GM18909 (cell line): ENCODE results near the gene ISM1.
A peak's percentile ranks its signal among the peaks of the same experiment; 100 is the strongest.

Experiments
- ATAC-seq: cut with Tn5 transposase; IDR thresholded peaks from one replicate; pipeline ENCODE4 v1.9.1; 2021; ENCODE audit warnings: mild to moderate bottlenecking; ENCODE audit not compliant: unreplicated experiment, poor library complexity

The ISM1 gene

DNA sequence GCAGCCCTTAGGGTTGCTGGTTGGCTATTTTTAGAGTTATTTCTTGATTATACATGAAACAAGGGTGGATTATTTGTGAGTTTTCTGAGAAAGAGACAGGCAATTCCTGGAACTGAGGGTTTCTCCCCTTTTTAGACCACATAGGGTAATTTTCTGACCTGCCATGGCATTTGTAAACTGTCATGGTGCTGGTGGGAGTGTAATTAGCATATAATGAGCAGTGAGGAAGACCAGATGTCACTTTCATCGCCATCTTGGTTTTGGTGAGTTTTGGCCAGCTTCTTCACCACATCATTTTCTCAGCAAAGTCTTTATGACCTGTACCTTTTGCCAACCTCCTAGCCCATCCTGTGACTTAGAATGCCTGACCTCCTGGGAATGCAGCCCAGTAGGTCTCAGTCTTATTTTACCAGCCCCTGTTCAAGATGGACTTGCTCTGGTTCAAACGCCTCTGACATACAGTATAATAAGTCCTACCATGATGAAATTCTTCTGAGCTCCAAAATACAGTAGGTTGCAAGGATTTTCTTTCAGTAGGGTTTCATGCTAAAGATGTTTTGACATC lies 117.1 kb downstream of the ISM1 start:
- ATAC-seq, result no peak

DNA sequence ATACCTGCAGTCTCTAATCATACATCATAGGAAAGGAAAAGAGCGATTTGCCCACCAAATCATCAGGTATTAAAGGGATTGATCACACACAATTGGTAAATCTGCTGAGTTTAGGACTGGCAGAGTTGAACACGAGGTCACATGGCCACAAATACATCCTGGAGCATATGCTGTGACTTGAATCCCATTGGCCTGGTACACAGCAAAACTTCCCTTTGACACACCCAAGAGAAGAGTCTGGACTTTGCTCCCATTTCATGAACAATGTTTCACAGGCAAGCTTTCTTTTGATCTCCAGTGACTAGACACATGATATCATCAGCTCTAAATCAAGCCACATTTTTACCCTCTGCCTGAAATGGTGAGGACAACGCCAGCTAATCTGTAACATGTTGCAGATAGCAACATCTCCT lies 117.9 kb downstream of the ISM1 start:
- ATAC-seq, result no peak

DNA sequence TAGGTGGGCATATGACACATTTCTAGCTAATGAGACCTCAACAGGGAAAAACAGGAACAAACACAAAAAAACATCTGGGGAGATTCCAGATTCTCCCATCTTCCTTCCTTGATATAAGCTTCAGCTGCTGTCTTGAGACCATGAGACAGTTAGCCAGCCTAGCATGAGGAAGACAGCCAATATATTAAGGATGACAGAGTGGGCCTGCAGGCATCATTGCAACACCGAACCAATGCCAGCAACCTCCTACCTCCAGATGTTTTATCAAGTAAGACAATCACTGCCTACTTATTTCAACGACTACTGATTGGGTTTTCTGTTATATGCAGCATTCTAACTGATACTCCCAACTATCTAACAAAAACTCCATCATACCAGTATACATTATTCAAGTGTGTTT lies 119.0 kb downstream of the ISM1 start:
- no peak for ATAC-seq

- ATAC-seq, result peak; percentile 44
These were observed 120.8 kb downstream of the ISM1 start for GRCh38 chr20:13341737-13342393.

GRCh38 chr20:13342469-13343242 lies 121.6 kb downstream of the ISM1 start:
- no peak for ATAC-seq

- ATAC-seq, result no peak
These were observed 123.6 kb downstream of the ISM1 start for GRCh38 chr20:13344671-13345070.

GRCh38 chr20:13348311-13349234 lies 127.5 kb downstream of the ISM1 start:
- ATAC-seq, result no peak

GRCh38 chr20:13349235-13349604 lies 128.1 kb downstream of the ISM1 start:
- no peak for ATAC-seq
